ENCODE measurements around the gene SOX5. TPM values are rescaled to one million over a fixed set of nuclear protein-coding genes. Genes with fewer than 3 reads are reported as not detected.

SOX5 gene
- total and polyA plus RNA-seq, 5 donors, result 1.9 to 14.3 (median 10.0) TPM

DNA sequence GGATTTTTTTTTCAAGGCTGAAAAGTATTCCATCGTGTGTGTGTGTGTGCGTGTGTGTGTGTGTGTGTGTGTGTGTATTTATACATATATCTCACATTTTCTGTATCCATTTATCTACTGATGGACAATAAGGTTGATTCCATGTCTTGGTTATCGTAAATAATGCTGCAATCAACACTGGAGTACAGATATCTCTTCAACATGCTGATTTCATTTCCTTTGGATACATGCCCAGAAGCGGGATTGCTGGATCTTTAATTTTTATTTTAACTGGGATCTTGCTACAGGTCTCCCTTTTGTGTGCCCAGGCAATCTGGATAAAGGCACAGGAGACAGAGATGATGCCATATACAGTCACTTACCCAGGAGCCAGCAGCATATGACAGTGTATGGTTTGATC is 338.1 kb downstream of the SOX5 start:
- ATAC-seq, result no peak
- 21% methylated on average over 4 of the region's 4 CpGs for WGBS

DNA sequence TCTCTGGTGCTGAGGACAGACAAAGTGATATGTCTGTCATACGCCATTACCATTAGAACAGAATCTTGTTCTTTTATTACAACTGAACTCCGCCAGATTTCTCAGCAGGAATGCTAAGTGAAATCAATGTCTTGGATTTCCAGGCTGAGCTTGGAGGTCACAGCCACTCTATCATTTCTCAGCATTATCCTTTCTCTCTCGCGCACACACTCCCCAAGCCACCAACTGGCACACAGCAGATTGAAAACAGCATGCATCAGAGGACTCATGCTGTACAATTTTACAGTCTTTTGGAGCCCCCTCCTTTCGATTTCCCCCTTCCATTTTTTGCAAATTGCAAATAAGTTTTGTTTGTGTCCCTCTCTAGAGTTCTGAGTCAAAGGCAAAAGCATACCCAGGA is 348.6 kb downstream of the SOX5 start:
- Histone ChIP-seq H3K27me3 (ENCODE audit: control insufficient read depth, insufficient read depth) (no peaks in the 10 kb centered on the region), H3K27ac (ENCODE audit: low read length) (no peak overlapping the region), H3K4me3 (ENCODE audit: low read length) (no peak overlapping the region), H3K9me3 (ENCODE audit: control insufficient read depth, low read length) (peaks cover 3% of the 10 kb centered on the region), H3K4me1 (ENCODE audit: control insufficient read depth, insufficient read depth, low read length) (no peaks in the 10 kb centered on the region)
- ATAC-seq, result no peak
- intact Hi-C loops (cut with DNase I), result no loop called here
- DNase-seq, result no peak
- whole genome bisulfite sequencing, result 86% methylated on average over 5 of the region's 5 CpGs

More for the DNA sequence above, 338.1 kb downstream of the SOX5 start:
- H3K27me3 ChIP-seq (ENCODE audit: control insufficient read depth, insufficient read depth), result no peaks in the 10 kb centered on the region
- H3K4me3 ChIP-seq (ENCODE audit: low read length), result no peak overlapping the region
- intact Hi-C loops (cut with DNase I), result no loop called here
- no peaks in the 10 kb centered on the region for H3K4me1 ChIP-seq (ENCODE audit: control insufficient read depth, insufficient read depth, low read length)
- no peak overlapping the region for H3K27ac ChIP-seq (ENCODE audit: low read length)
- no peaks in the 10 kb centered on the region for H3K9me3 ChIP-seq (ENCODE audit: control insufficient read depth, low read length)
- no peak for DNase-seq

DNA sequence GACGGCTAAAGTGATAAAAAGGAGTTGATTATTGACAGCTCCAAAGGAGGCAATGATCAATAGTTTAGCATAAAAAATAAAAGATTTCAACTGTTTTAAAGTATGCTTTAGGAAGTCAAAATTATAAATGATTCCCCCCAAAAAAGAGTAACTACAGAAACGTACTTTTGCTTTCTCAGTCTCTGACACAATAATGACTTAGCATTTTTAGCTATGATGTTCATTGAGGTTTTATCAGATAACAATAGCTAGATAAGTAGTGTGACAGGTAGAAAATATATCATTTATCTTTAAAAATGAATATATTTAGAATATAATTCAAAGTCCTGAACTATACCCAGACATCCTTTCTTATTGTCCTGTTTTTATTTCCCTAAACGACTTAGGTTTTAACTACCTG is 352.9 kb downstream of the SOX5 start:
- no peak overlapping the region for H3K4me3 ChIP-seq (ENCODE audit: low read length)
- peaks cover 3% of the 10 kb centered on the region for H3K9me3 ChIP-seq (ENCODE audit: control insufficient read depth, low read length)
- no peaks in the 10 kb centered on the region for H3K4me1 ChIP-seq (ENCODE audit: control insufficient read depth, insufficient read depth, low read length)
- H3K27ac ChIP-seq (ENCODE audit: low read length), result no peak overlapping the region
- 76% methylated on average over 3 of the region's 3 CpGs for WGBS
- no peaks in the 10 kb centered on the region for H3K27me3 ChIP-seq (ENCODE audit: control insufficient read depth, insufficient read depth)
- intact Hi-C loops (cut with DNase I), result no loop called here
- ATAC-seq (no peak), DNase-seq (no peak)

DNA sequence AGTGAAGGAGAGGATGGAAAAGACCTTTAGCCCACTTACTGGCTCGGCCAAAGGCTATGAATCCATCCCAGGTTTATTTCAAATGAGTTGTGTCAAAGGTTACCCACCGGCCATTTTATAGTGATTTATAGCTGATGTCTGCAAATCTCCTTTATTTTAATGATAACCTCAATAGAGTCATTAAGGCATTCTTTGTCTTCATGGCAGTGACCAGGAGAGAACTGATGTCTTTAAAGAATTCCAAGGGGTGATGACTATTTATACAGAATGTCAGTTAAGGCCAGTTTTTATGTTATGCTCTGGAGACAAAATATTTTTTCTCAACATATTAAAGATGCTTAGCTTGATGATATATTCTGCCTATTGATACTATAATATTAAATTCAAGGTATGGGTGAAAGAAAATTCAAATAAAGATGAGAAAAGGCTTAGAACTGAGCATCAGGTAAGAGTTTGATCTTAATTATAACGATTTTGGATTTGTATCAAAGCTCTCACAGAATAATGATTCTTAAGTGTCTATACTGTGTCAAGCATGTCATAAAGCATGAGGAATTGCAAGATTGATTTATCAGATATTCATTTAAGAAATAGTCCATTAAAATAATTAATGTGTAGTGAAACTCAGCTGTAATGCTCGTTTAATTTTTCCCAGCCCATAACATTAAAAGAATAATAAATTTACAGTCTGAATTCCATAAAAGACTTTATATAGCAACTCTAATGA is 361.5 kb downstream of the SOX5 start:
- 73% methylated on average over 4 of the region's 4 CpGs for WGBS
- H3K27me3 ChIP-seq (ENCODE audit: control insufficient read depth, insufficient read depth), result no peaks in the 10 kb centered on the region
- H3K4me1 ChIP-seq (ENCODE audit: control insufficient read depth, insufficient read depth, low read length), result no peaks in the 10 kb centered on the region
- no peaks in the 10 kb centered on the region for H3K9me3 ChIP-seq (ENCODE audit: control insufficient read depth, low read length)
- DNase-seq, result no peak
- no peak overlapping the region for H3K4me3 ChIP-seq (ENCODE audit: low read length)
- ATAC-seq, result no peak
- H3K27ac ChIP-seq (ENCODE audit: low read length), result no peak overlapping the region
- intact Hi-C loops (cut with DNase I), result no loop called here

DNA sequence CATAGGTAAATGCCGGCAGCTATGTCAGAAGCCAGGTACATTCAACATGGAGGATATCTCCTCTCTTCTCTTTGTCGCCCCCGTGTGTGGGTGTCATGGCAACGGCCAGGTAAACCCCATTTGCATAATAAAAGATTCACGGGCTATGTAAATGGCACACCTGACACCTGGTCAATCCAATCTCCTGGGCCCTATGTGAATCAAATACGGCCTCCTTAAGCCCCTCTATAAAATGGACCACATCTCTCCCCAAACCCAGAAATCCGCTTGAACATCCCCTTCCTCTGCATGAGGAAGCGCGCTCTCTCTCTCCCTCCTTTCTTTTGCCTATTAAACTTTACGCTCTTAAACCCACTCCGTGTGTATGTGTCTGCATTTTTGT is 363.7 kb downstream of the SOX5 start:
- WGBS, result 85% methylated on average over 11 of the region's 11 CpGs
- no peaks in the 10 kb centered on the region for H3K27me3 ChIP-seq (ENCODE audit: control insufficient read depth, insufficient read depth)
- H3K9me3 ChIP-seq (ENCODE audit: control insufficient read depth, low read length), result no peaks in the 10 kb centered on the region
- H3K27ac ChIP-seq (ENCODE audit: low read length), result no peak overlapping the region
- no peak for DNase-seq
- H3K4me1 ChIP-seq (ENCODE audit: control insufficient read depth, insufficient read depth, low read length), result no peaks in the 10 kb centered on the region
- intact Hi-C loops (cut with DNase I), result no loop called here
- no peak overlapping the region for H3K4me3 ChIP-seq (ENCODE audit: low read length)
- ATAC-seq, result no peak

DNA sequence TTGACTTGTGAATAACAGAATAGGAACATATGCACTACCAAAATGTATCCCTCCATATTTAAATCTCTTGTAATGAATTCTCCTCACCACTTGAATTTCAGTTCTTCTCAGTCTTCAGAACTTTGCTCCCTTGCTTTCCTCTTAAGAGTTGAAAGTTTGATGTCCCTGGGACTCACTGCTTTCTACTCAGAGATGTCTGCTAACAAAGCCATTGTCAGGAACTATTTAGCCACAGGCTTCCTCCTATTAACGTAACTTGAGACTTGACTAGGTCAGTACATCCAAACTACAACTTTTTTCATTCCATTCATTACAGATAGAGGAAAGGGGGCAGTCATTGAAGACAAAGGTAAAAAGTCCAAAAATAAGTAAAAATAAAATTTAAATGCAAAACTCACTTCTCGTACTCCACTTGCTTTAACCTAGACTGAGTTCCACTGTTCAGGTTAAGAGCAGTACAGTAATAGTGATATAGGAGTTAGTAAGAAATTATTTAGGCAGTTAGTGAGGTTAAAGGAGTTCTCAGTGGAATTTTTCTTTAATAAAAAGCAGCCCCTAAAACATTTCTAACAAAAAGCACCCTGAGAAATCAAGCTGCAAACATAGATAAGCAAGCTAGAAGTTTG is 364.2 kb downstream of the SOX5 start:
- Histone ChIP-seq H3K4me3 (ENCODE audit: low read length) (no peak overlapping the region), H3K27me3 (ENCODE audit: control insufficient read depth, insufficient read depth) (no peaks in the 10 kb centered on the region), H3K27ac (ENCODE audit: low read length) (no peak overlapping the region), H3K9me3 (ENCODE audit: control insufficient read depth, low read length) (no peaks in the 10 kb centered on the region), H3K4me1 (ENCODE audit: control insufficient read depth, insufficient read depth, low read length) (no peaks in the 10 kb centered on the region)
- DNase-seq (no peak), ATAC-seq (no peak)
- 89% methylated on average over 2 of the region's 2 CpGs for WGBS
- intact Hi-C loops (cut with DNase I), result no loop called here

DNA sequence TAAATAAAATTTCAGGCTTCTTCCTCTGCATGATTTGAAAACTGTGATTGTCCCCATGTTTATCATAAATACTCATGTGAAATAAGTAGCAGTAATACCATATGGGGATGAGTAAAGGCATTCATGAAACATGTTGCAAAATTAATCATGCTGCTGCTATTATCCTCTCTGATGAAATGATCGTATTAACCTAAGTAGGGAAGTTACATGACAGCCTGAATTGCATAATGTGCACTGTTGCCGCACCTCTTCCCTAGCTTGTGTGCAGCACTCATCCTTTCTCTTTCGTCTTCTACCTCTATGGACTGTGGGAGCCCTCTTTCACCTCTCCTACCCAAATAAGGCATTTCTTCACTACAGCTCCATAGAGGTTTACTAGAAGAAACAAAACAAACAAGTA is 367.6 kb downstream of the SOX5 start:
- no peak for DNase-seq
- ATAC-seq, result no peak
- intact Hi-C loops (cut with DNase I), result no loop called here

DNA sequence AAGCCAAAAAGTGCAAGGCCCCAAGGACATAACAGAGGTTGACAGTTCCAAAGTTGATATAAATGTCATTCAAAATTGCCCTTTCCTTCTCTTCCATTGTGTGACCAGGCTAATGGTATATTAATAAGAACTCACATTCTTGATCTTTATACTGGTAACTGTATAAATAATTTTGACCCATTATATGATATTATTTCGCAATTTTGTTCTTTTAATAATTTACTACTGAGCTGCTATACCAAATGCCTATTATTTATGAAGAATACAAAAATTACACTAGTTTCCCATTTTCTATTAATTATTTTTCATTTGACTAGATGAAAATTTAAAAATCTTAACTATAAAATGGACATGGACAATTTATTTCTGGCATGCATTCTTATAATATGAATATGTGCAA is 370.2 kb downstream of the SOX5 start:
- intact Hi-C loops (cut with DNase I), result no loop called here
- DNase-seq (no peak), ATAC-seq (no peak)
- Histone ChIP-seq H3K9me3 (ENCODE audit: control insufficient read depth, low read length) (no peaks in the 10 kb centered on the region), H3K4me1 (ENCODE audit: control insufficient read depth, insufficient read depth, low read length) (no peaks in the 10 kb centered on the region), H3K4me3 (ENCODE audit: low read length) (no peak overlapping the region), H3K27ac (ENCODE audit: low read length) (no peak overlapping the region), H3K27me3 (ENCODE audit: control insufficient read depth, insufficient read depth) (no peaks in the 10 kb centered on the region)
- 91% methylated on average over 1 of the region's 1 CpG for WGBS

More for the DNA sequence above, 367.6 kb downstream of the SOX5 start:
- Histone ChIP-seq H3K4me1 (ENCODE audit: control insufficient read depth, insufficient read depth, low read length) (no peaks in the 10 kb centered on the region), H3K4me3 (ENCODE audit: low read length) (no peak overlapping the region), H3K27me3 (ENCODE audit: control insufficient read depth, insufficient read depth) (no peaks in the 10 kb centered on the region), H3K9me3 (ENCODE audit: control insufficient read depth, low read length) (no peaks in the 10 kb centered on the region), H3K27ac (ENCODE audit: low read length) (no peak overlapping the region)
- 83% methylated on average over 3 of the region's 3 CpGs for whole genome bisulfite sequencing

DNA sequence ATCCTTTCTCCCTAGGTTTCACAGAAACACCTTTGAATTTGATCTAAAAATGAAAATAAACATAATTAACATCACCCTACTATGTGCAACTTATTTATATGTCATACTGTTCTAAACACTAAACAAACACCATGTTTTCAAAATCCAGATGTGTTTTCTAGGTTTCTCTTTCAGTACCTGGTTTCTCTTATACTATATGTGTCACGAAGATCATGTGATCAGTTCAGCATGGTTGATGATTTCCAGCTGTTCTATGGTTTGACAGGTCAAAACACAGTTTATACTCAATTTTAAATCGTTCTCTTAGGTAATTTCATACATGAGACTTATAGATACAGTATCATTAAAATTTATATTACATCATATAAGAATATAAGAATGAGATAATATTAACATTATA is 373.1 kb downstream of the SOX5 start:
- 73% methylated on average over 2 of the region's 2 CpGs for whole genome bisulfite sequencing
- H3K27ac ChIP-seq (ENCODE audit: low read length), result no peak overlapping the region
- ATAC-seq, result no peak
- DNase-seq, result no peak
- intact Hi-C loops (cut with DNase I), result no loop called here
- no peaks in the 10 kb centered on the region for H3K9me3 ChIP-seq (ENCODE audit: control insufficient read depth, low read length)
- no peak overlapping the region for H3K4me3 ChIP-seq (ENCODE audit: low read length)
- no peaks in the 10 kb centered on the region for H3K4me1 ChIP-seq (ENCODE audit: control insufficient read depth, insufficient read depth, low read length)
- no peaks in the 10 kb centered on the region for H3K27me3 ChIP-seq (ENCODE audit: control insufficient read depth, insufficient read depth)

DNA sequence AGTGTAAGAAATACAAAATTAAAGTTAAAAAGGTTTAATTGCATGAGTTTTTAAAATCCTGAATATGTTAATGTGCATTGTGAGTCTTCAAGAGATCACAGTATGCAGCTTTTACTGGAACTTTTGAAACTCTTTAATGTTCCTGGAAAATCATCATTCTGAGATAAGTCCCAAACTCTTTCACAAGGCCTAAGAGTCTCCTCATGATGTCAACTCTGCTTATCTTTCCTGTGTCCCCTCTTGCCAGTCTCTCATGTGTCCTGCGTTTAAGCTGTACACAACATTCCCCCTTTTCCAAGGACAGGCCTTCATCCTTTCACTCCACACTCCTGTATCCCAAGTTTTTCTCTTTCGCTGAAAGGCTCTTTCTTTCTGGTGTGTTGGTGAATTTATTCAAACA is 380.1 kb downstream of the SOX5 start:
- intact Hi-C loops (cut with DNase I), result no loop called here
- H3K27ac ChIP-seq (ENCODE audit: low read length), result no peak overlapping the region
- no peak overlapping the region for H3K4me3 ChIP-seq (ENCODE audit: low read length)
- ATAC-seq (no peak), DNase-seq (no peak)
- no peaks in the 10 kb centered on the region for H3K27me3 ChIP-seq (ENCODE audit: control insufficient read depth, insufficient read depth)
- H3K4me1 ChIP-seq (ENCODE audit: control insufficient read depth, insufficient read depth, low read length), result no peaks in the 10 kb centered on the region
- WGBS, result 84% methylated on average over 2 of the region's 2 CpGs
- no peaks in the 10 kb centered on the region for H3K9me3 ChIP-seq (ENCODE audit: control insufficient read depth, low read length)

DNA sequence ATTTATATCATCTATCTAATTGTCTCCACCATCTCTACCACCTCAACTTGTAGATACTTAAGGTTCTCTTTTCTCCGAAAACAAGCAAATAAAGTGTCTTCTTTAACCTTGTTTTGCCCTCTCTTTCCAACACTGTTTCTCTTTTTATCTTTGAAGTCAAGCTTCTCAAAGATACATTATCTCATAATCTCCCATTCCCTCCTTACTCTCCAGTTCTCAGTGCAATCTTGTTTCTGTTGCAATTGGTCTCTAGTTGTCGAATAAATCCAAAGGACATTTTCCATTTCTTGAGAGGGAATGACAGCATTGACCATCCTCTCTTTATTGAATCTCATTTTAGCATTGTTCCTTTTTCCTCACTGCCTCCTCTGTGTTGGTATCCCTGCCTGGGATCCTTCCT is 383.3 kb downstream of the SOX5 start:
- H3K27me3 ChIP-seq (ENCODE audit: control insufficient read depth, insufficient read depth), result no peaks in the 10 kb centered on the region
- 46% methylated on average over 2 of the region's 2 CpGs for WGBS
- ATAC-seq, result no peak
- H3K4me1 ChIP-seq (ENCODE audit: control insufficient read depth, insufficient read depth, low read length), result peaks cover 1% of the 10 kb centered on the region
- no peak overlapping the region for H3K27ac ChIP-seq (ENCODE audit: low read length)
- H3K9me3 ChIP-seq (ENCODE audit: control insufficient read depth, low read length), result no peaks in the 10 kb centered on the region
- intact Hi-C loops (cut with DNase I), result no loop called here
- no peak for DNase-seq
- H3K4me3 ChIP-seq (ENCODE audit: low read length), result no peak overlapping the region

Data from right cardiac atrium (tissue), 5 donors.